Umbilical cord (tissue), 1 donor: ENCODE results near the gene MAP1LC3B. TPM values are rescaled to one million over a fixed set of nuclear protein-coding genes. Genes with fewer than 3 reads are reported as not detected.

Experiments
- total RNA-seq: library from RNA; depleted of rRNA; stranded (reverse); fragments of >200 nt; gene quantifications from one replicate; pipeline ENCODE4 v1.2.3, GENCODE V29; 2014; ENCODE audit warnings: low replicate concordance; ENCODE audit not compliant: insufficient read depth

Gene MAP1LC3B
- total RNA-seq, 1 donor from 2014 or later: 53.4 TPM

Other genes with a start within 250 kb of the MAP1LC3B start
- 0.72 TPM for gene C16orf95, start 74.9 kb upstream of the MAP1LC3B start, total RNA-seq
- 33.0 TPM for gene FBXO31, start 8.6 kb upstream of the MAP1LC3B start, total RNA-seq
- 13.7 TPM for gene ZCCHC14, start 100.7 kb downstream of the MAP1LC3B start, total RNA-seq
- gene JPH3, start 210.2 kb downstream of the MAP1LC3B start, total RNA-seq: 3.1 TPM